Neural cell (in vitro differentiated cells): ENCODE data around the gene NCKAP5. TPM values are rescaled to one million over a fixed set of nuclear protein-coding genes. Genes with fewer than 3 reads are reported as not detected.

ENCODE experiments used
- H2AFZ ChIP-seq: fragments of 200-600, 300-800 bp; sonication (generic), shearing (Covaris generic); 2 replicates; pipeline ENCODE4 v1.6.0; 2014; ENCODE audit warnings: low read depth, mild to moderate bottlenecking, antibody characterized with exemption, low read length, moderate library complexity
- H3F3A ChIP-seq: fragments of 200-600 bp; shearing (Covaris generic); 2 replicates; pipeline ENCODE4 v1.6.1; 2016; ENCODE audit warnings: mild to moderate bottlenecking, moderate library complexity, mixed read lengths, antibody characterized with exemption, low read length; ENCODE audit not compliant: insufficient read depth, poor library complexity, severe bottlenecking
- H3K27ac ChIP-seq: fragments of 200-600, 300-800 bp; sonication (generic), shearing (Covaris generic); 2 replicates; pipeline ENCODE4 v1.5.1; 2014; ENCODE audit warnings: mild to moderate bottlenecking, low read length, moderate library complexity
- H3K27me3 ChIP-seq: fragments of 300-800, 200-600 bp; sonication (generic), shearing (Covaris generic); 2 replicates; pipeline ENCODE4 v1.6.0; 2014; ENCODE audit warnings: mild to moderate bottlenecking, low read depth, low read length, moderate library complexity; ENCODE audit not compliant: insufficient read depth
- H3K36me3 ChIP-seq: fragments of 300-800, 200-600 bp; sonication (generic), shearing (Covaris generic); 2 replicates; pipeline ENCODE4 v1.5.1; 2014; ENCODE audit warnings: mild to moderate bottlenecking, antibody characterized with exemption, low read length, moderate library complexity; ENCODE audit not compliant: insufficient read depth
- H3K4me2 ChIP-seq: fragments of 300-800, 200-600 bp; sonication (generic), shearing (Covaris generic); 2 replicates; pipeline ENCODE4 v1.6.0; 2014; ENCODE audit warnings: mild to moderate bottlenecking, low read length
- H3K4me3 ChIP-seq: fragments of 300-800, 200-600 bp; sonication (generic), shearing (Covaris generic); 2 replicates; pipeline ENCODE4 v1.5.1; 2014; ENCODE audit warnings: mild to moderate bottlenecking, low read length, moderate library complexity
- H3K79me2 ChIP-seq: fragments of 200-600 bp; shearing (Covaris generic); replicated peaks from 2 replicates; pipeline ENCODE4 v1.6.0; 2014; ENCODE audit warnings: mild to moderate bottlenecking, low read length, moderate library complexity; ENCODE audit not compliant: insufficient read depth
- H3K9ac ChIP-seq: fragments of 300-800, 200-600 bp; sonication (generic), shearing (Covaris generic); 2 replicates; pipeline ENCODE4 v1.6.1; 2016; ENCODE audit warnings: mild to moderate bottlenecking, low read length, mixed read lengths
- H3K9me2 ChIP-seq: fragments of 200-600 bp; shearing (Covaris generic); 2 replicates; pipeline ENCODE4 v1.6.1; 2016; ENCODE audit warnings: mild to moderate bottlenecking, low read length, mixed read lengths; ENCODE audit not compliant: insufficient read depth
- H3K9me3 ChIP-seq: fragments of 200-600, 300-800 bp; sonication (generic), shearing (Covaris generic); 2 replicates; pipeline ENCODE4 v1.6.1; 2016; ENCODE audit warnings: mild to moderate bottlenecking, mixed run types, low read length, moderate library complexity, mixed read lengths
- H4K20me1 ChIP-seq: fragments of 200-600 bp; shearing (Covaris generic); 2 replicates; pipeline ENCODE4 v1.6.1; 2016; ENCODE audit warnings: mild to moderate bottlenecking, mixed run types; ENCODE audit not compliant: insufficient read depth
- CTCF ChIP-seq: fragments of 450-650 bp; IDR thresholded peaks from 2 replicates; pipeline ENCODE4 v1.5.1; 2014; ENCODE audit warnings: antibody characterized with exemption, mild to moderate bottlenecking, moderate library complexity; ENCODE audit not compliant: poor library complexity, severe bottlenecking
- EP300 ChIP-seq: fragments of 450-650 bp; conservative IDR thresholded peaks from 2 replicates; pipeline ENCODE4 v1.6.1; 2014; ENCODE audit warnings: antibody characterized with exemption, mild to moderate bottlenecking, moderate library complexity; ENCODE audit not compliant: poor library complexity, severe bottlenecking
- EZH2 ChIP-seq: fragments of 200-600, 300-800 bp; shearing (Covaris generic), sonication (generic); IDR thresholded peaks from 2 replicates; pipeline ENCODE4 v1.6.1; 2014; ENCODE audit warnings: antibody characterized with exemption, low read length, borderline replicate concordance, mild to moderate bottlenecking; ENCODE audit not compliant: insufficient read depth, poor library complexity, severe bottlenecking
- MXI1 ChIP-seq: fragments of 450-650 bp; conservative IDR thresholded peaks from 2 replicates; pipeline ENCODE4 v1.6.1; 2014; ENCODE audit warnings: antibody characterized with exemption, mild to moderate bottlenecking; ENCODE audit not compliant: poor library complexity, severe bottlenecking
- POLR2AphosphoS5 ChIP-seq: IDR thresholded peaks from 2 replicates; pipeline ENCODE4 v1.6.1; 2012
- RAD21 ChIP-seq: fragments of 450-650 bp; conservative IDR thresholded peaks from 2 replicates; pipeline ENCODE4 v1.6.1; 2014; ENCODE audit warnings: antibody characterized with exemption, mild to moderate bottlenecking, moderate library complexity
- REST ChIP-seq: IDR thresholded peaks from 2 replicates; pipeline ENCODE4 v1.6.1; 2012; ENCODE audit warnings: borderline replicate concordance
- SMC3 ChIP-seq: fragments of 450-650 bp; conservative IDR thresholded peaks from 2 replicates; pipeline ENCODE4 v1.6.1; 2014; ENCODE audit warnings: antibody characterized with exemption, mild to moderate bottlenecking, moderate library complexity; ENCODE audit not compliant: poor library complexity
- TAF1 ChIP-seq: IDR thresholded peaks from 2 replicates; pipeline ENCODE4 v1.6.1; 2012; ENCODE audit warnings: low read depth
- polyA plus RNA-seq: library from polyadenylated mRNA; depleted of rRNA; stranded (reverse); fragments of >200 nt; gene quantifications from 2 replicates; pipeline ENCODE4 v1.2.3, GENCODE V29; 2014

Gene NCKAP5
- polyA plus RNA-seq, 1 donor from 2014 or later, result 2.4 TPM

GRCh38 chr2:133486771-133487191 is 81.5 kb downstream of the NCKAP5 start:
- H4K20me1 ChIP-seq, result no peaks in the 10 kb centered on the region
- no peak overlapping the region for H3K4me3 ChIP-seq
- H3K79me2 ChIP-seq, result no peaks in the 10 kb centered on the region
- H3K27me3 ChIP-seq, result no peaks in the 10 kb centered on the region
- H3K9me3 ChIP-seq, result no peaks in the 10 kb centered on the region
- H3K9ac ChIP-seq, result no peak overlapping the region
- H3K4me2 ChIP-seq, result no peak overlapping the region
- H3F3A ChIP-seq, result no peaks in the 10 kb centered on the region
- H3K9me2 ChIP-seq, result no peaks in the 10 kb centered on the region
- no peak for TF ChIP-seq MXI1
- TF ChIP-seq RAD21, result no peak
- no peak for TF ChIP-seq REST
- TF ChIP-seq SMC3, result no peak
- TF ChIP-seq POLR2AphosphoS5, result no peak
- TF ChIP-seq EZH2, result no peak
- TF ChIP-seq EP300, result no peak
- TF ChIP-seq CTCF, result no peak
- TF ChIP-seq TAF1, result no peak
- no peak overlapping the region for H2AFZ ChIP-seq
- no peak overlapping the region for H3K27ac ChIP-seq
- no peaks in the 10 kb centered on the region for H3K36me3 ChIP-seq

- no peaks in the 10 kb centered on the region for H4K20me1 ChIP-seq
- H3K9ac ChIP-seq, result no peak overlapping the region
- H3K27ac ChIP-seq, result no peak overlapping the region
- H3K9me3 ChIP-seq, result no peaks in the 10 kb centered on the region
- TF ChIP-seq SMC3 (no peak), MXI1 (no peak), EZH2 (no peak), POLR2AphosphoS5 (no peak), TAF1 (no peak), CTCF (no peak), RAD21 (no peak), EP300 (no peak), REST (no peak)
- no peak overlapping the region for H3K4me3 ChIP-seq
- no peak overlapping the region for H3K4me2 ChIP-seq
- H3K36me3 ChIP-seq, result no peaks in the 10 kb centered on the region
- H3F3A ChIP-seq, result no peaks in the 10 kb centered on the region
- H3K79me2 ChIP-seq, result no peaks in the 10 kb centered on the region
- no peaks in the 10 kb centered on the region for H3K9me2 ChIP-seq
- no peak overlapping the region for H2AFZ ChIP-seq
- no peaks in the 10 kb centered on the region for H3K27me3 ChIP-seq
These were observed 82.4 kb downstream of the NCKAP5 start for GRCh38 chr2:133485868-133486267.
